IMR-90 (cell line): ENCODE measurements around the gene RAN. TPM values are rescaled to one million over a fixed set of nuclear protein-coding genes. Genes with fewer than 3 reads are reported as not detected.

Experiments used
- ATAC-seq: fragments of 200-7000 bp; cut with Tn5 transposase; 2 replicates; pipeline ENCODE4 v1.9.1; 2020; ENCODE audit warnings: low read depth, mild to moderate bottlenecking, moderate library complexity
- BruUV-seq: library from RNA; stranded (reverse); fragments of 400-500 nt; replicated peaks from 2 replicates; lab custom pipeline; 2021; lab: Mats Ljungman, UMichigan
- CTCF ChIA-PET: fragments of 300-600 bp; formaldehyde crosslinking; extraction: SDS; loops from one replicate; lab custom pipeline; 2021; ENCODE audit warnings: antibody characterized with exemption; lab: Yijun Ruan, JAX
- POLR2A ChIA-PET: fragments of 300-600 bp; sonication (Branson Sonifier 250); formaldehyde crosslinking; loops from one replicate; lab custom pipeline; 2022; ENCODE audit warnings: antibody characterized with exemption; ENCODE audit not compliant: unreplicated experiment; lab: Charles Lee
- DNase-seq: peaks from one replicate; pipeline ENCODE4 v3.0.0; 2013
- H2AFZ ChIP-seq: replicated peaks from 2 replicates; pipeline ENCODE3; 2013; ENCODE audit warnings: low read length, mild to moderate bottlenecking; ENCODE audit not compliant: poor library complexity
- H2AK5ac ChIP-seq: 2 replicates; pipeline ENCODE4 v1.6.1; 2013; ENCODE audit warnings: low read depth, low read length, inconsistent platforms
- H2AK9ac ChIP-seq: replicated peaks from 2 replicates; pipeline ENCODE3; 2013; ENCODE audit warnings: mild to moderate bottlenecking, low read depth, low read length, moderate library complexity; ENCODE audit not compliant: poor library complexity
- H2BK120ac ChIP-seq: 2 replicates; pipeline ENCODE4 v1.6.1; 2013; ENCODE audit warnings: low read depth, low read length, inconsistent platforms
- H2BK15ac ChIP-seq: 3 replicates; pipeline ENCODE4 v1.6.1; 2013; ENCODE audit warnings: low read depth, low read length, inconsistent platforms
- H2BK20ac ChIP-seq: 2 replicates; pipeline ENCODE4 v1.6.1; 2013; ENCODE audit warnings: low read depth, mild to moderate bottlenecking, inconsistent platforms, low read length, moderate library complexity
- H2BK5ac ChIP-seq: 2 replicates; pipeline ENCODE4 v1.6.1; 2013; ENCODE audit warnings: mild to moderate bottlenecking, low read depth, low read length, inconsistent platforms; ENCODE audit not compliant: poor library complexity, severe bottlenecking
- H3K14ac ChIP-seq: replicated peaks from 2 replicates; pipeline ENCODE4 v1.6.1; 2013; ENCODE audit warnings: low read depth, low read length, inconsistent platforms
- H3K18ac ChIP-seq: 2 replicates; pipeline ENCODE4 v1.6.1; 2013; ENCODE audit warnings: low read depth, low read length, control low read depth
- H3K23ac ChIP-seq: 2 replicates; pipeline ENCODE4 v1.6.1; 2013; ENCODE audit warnings: low read depth, low read length, inconsistent platforms
- H3K27ac ChIP-seq: 2 replicates; pipeline ENCODE4 v1.5.1; 2013; ENCODE audit warnings: mild to moderate bottlenecking, control low read depth, low read length; ENCODE audit not compliant: insufficient read depth
- H3K27me3 ChIP-seq: 2 replicates; pipeline ENCODE4 v1.6.1; 2013; ENCODE audit warnings: low read length; ENCODE audit not compliant: control insufficient read depth, insufficient read depth
- H3K36me3 ChIP-seq: 2 replicates; pipeline ENCODE4 v1.6.1; 2013; ENCODE audit warnings: low read length, mixed read lengths; ENCODE audit not compliant: control insufficient read depth, insufficient read depth
- H3K4ac ChIP-seq: 2 replicates; pipeline ENCODE4 v1.6.1; 2013; ENCODE audit warnings: low read depth, low read length, inconsistent platforms
- H3K4me1 ChIP-seq: 2 replicates; pipeline ENCODE4 v1.6.1; 2013; ENCODE audit warnings: low read length, mixed read lengths; ENCODE audit not compliant: control insufficient read depth, insufficient read depth
- H3K4me2 ChIP-seq: 2 replicates; pipeline ENCODE4 v1.6.1; 2013; ENCODE audit warnings: low read depth, mild to moderate bottlenecking, control low read depth, low read length, moderate library complexity
- H3K4me3 ChIP-seq: 2 replicates; pipeline ENCODE4 v1.5.1; 2013; ENCODE audit warnings: low read depth, mild to moderate bottlenecking, control low read depth, low read length, moderate library complexity; ENCODE audit not compliant: insufficient read depth
- H3K56ac ChIP-seq: 2 replicates; pipeline ENCODE4 v1.6.1; 2013; ENCODE audit warnings: low read length, inconsistent platforms; ENCODE audit not compliant: insufficient read depth; ENCODE audit errors: extremely low read depth
- H3K79me1 ChIP-seq, 2 experiments: 2 replicates each; pipeline ENCODE4 v1.6.1; 2013; ENCODE audit warnings: low read length in 2 of 2, inconsistent platforms in 1 of 2, low read depth in 1 of 2
- H3K9ac ChIP-seq: 2 replicates; pipeline ENCODE4 v1.6.1; 2013; ENCODE audit warnings: low read depth, low read length, control low read depth
- H3K9me1 ChIP-seq: 2 replicates; pipeline ENCODE4 v1.6.1; 2013; ENCODE audit warnings: low read length, inconsistent platforms; ENCODE audit not compliant: insufficient read depth
- H3K9me3 ChIP-seq: 2 replicates; pipeline ENCODE4 v1.6.1; 2013; ENCODE audit warnings: low read length; ENCODE audit not compliant: control insufficient read depth, insufficient read depth
- H4K20me1 ChIP-seq: 2 replicates; pipeline ENCODE4 v1.6.1; 2013; ENCODE audit warnings: low read length, inconsistent platforms; ENCODE audit not compliant: insufficient read depth
- H4K5ac ChIP-seq: 2 replicates; pipeline ENCODE4 v1.6.1; 2013; ENCODE audit warnings: mild to moderate bottlenecking, low read depth, low read length, control low read depth
- H4K8ac ChIP-seq, 2 experiments: 2 replicates each; pipeline ENCODE4 v1.6.1; 2013; ENCODE audit warnings: low read depth in 2 of 2, low read length in 2 of 2, control low read depth in 1 of 2, inconsistent platforms in 1 of 2
- H4K91ac ChIP-seq: 2 replicates; pipeline ENCODE4 v1.6.1; 2013; ENCODE audit warnings: low read depth, low read length, inconsistent platforms; ENCODE audit not compliant: insufficient read depth
- BHLHE40 ChIP-seq: fragments of 150-350 bp; IDR thresholded peaks from 2 replicates; pipeline ENCODE4 v1.6.1; 2016; ENCODE audit warnings: mild to moderate bottlenecking, low read depth, low read length
- CHD1 ChIP-seq: IDR thresholded peaks from 2 replicates; pipeline ENCODE4 v1.6.1; 2012; ENCODE audit warnings: low read depth, low read length, improper control_type of control experiment
- FOS ChIP-seq: fragments of 150-350 bp; IDR thresholded peaks from 2 replicates; pipeline ENCODE4 v1.6.1; 2016; ENCODE audit warnings: low read depth, low read length
- MAZ ChIP-seq: IDR thresholded peaks from 2 replicates; pipeline ENCODE4 v1.6.1; 2012; ENCODE audit warnings: low read depth, mild to moderate bottlenecking, low read length, improper control_type of control experiment, moderate library complexity, borderline replicate concordance
- MXI1 ChIP-seq: IDR thresholded peaks from 2 replicates; pipeline ENCODE4 v1.6.1; 2012; ENCODE audit warnings: low read depth, mild to moderate bottlenecking, low read length, moderate library complexity, borderline replicate concordance
- POLR2A ChIP-seq: IDR thresholded peaks from 2 replicates; pipeline ENCODE4 v1.6.1; 2012; ENCODE audit warnings: mild to moderate bottlenecking, low read depth, low read length
- RAD21 ChIP-seq: IDR thresholded peaks from 2 replicates; pipeline ENCODE4 v1.6.1; 2012; ENCODE audit warnings: low read length, improper control_type of control experiment
- RCOR1 ChIP-seq: IDR thresholded peaks from 2 replicates; pipeline ENCODE4 v1.6.1; 2012; ENCODE audit warnings: mild to moderate bottlenecking, low read length, improper control_type of control experiment; ENCODE audit not compliant: insufficient replicate concordance
- RFX5 ChIP-seq: IDR thresholded peaks from 2 replicates; pipeline ENCODE4 v1.8.0; 2012; ENCODE audit warnings: low read depth, mild to moderate bottlenecking, low read length, moderate library complexity
- SMC3 ChIP-seq: fragments of 150-350 bp; IDR thresholded peaks from 2 replicates; pipeline ENCODE4 v1.6.1; 2016; ENCODE audit warnings: low read depth, mild to moderate bottlenecking, antibody characterized with exemption, low read length, moderate library complexity
- dilution Hi-C: fragments of 300-500 bp; cut with HindIII; formaldehyde crosslinking; loops from one replicate; pipeline ENCODE4 v1.14.3; 2018; ENCODE audit warnings: low sequenced_read_pairs; ENCODE audit not compliant: unreplicated experiment
- in situ Hi-C: fragments of 300-500 bp; cut with MboI; formaldehyde crosslinking; loops from 3 replicates; pipeline ENCODE4 v1.14.3; 2019; ENCODE audit warnings: low sequenced_read_pairs, inconsistent platforms, mixed read lengths
- intact Hi-C: fragments of 100-400 bp; cut with micrococcal nuclease; formaldehyde crosslinking; loops from 2 replicates; pipeline ENCODE4 v1.10.0; 2022
- polyA plus RNA-seq, 3 experiments: library from polyadenylated mRNA; depleted of rRNA; stranded (reverse); fragments of >200 nt; gene quantifications; 2 replicates each; pipeline ENCODE4 v1.2.3, GENCODE V29; 2012; ENCODE audit warnings: low replicate concordance in 1 of 3
- total RNA-seq: library from RNA; depleted of rRNA; stranded (reverse); fragments of >200 nt; gene quantifications from 2 replicates; pipeline ENCODE4 v1.2.3, GENCODE V29; 2012
- TF ChIP-seq, protein P1 (sequence below): conservative IDR thresholded peaks from 2 replicates; pipeline ENCODE4 v1.5.1; 2012; ENCODE audit warnings: mild to moderate bottlenecking, low read depth, low read length, improper control_type of control experiment
- TF ChIP-seq, protein P2 (sequence below): fragments of 150-350 bp; IDR thresholded peaks from 2 replicates; pipeline ENCODE4 v1.6.1; 2016; ENCODE audit warnings: low read depth, mild to moderate bottlenecking, low read length, moderate library complexity, borderline replicate concordance
- TF ChIP-seq, protein P3 (sequence below): fragments of 150-350 bp; IDR thresholded peaks from 2 replicates; pipeline ENCODE4 v1.6.1; 2017; ENCODE audit warnings: mild to moderate bottlenecking, antibody characterized with exemption, low read length, low read depth

Gene RAN
- total and polyA plus RNA-seq, 2 of the 4 experiments (the other 2 are of a cell fraction): 910 to 984 TPM

DNA sequence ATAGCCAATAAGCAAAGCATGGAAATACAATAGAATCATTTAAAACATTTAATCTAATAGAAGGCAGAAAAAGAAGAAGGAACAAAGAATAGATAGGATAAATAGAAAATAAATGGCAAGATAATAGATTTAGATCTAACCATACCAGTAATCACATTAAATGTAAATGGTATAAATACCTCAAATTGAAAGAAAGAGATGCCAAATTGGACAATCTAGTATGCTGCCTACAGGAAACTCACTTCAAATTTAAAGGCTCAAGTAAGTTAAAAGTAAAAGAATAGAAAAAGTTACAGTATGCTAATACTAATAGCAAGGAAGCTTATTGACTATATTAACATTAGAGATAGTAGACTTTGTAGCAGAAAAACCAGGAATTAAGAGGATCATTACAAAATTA is 40.1 kb downstream of the RAN start:
- H2AK9ac ChIP-seq: no peak overlapping the region
- H3K18ac ChIP-seq: no peak overlapping the region
- no peaks in the 10 kb centered on the region; the same call in 1 of the 2 replicates for H3K9me3 ChIP-seq
- no peak overlapping the region for H2BK5ac ChIP-seq
- BruUV-seq: no TSS peak
- H3K4ac ChIP-seq: no peak overlapping the region
- no peaks in the 10 kb centered on the region for H4K20me1 ChIP-seq
- no peak overlapping the region for H3K23ac ChIP-seq
- H3K27ac ChIP-seq: no peak overlapping the region
- peaks cover 3% of the 10 kb centered on the region for H3K27me3 ChIP-seq
- ATAC-seq (no peak), DNase-seq (no peak)
- intact Hi-C loops: no loop called here
- H2BK15ac ChIP-seq: no peak overlapping the region
- no peak overlapping the region for H3K9ac ChIP-seq
- no peak overlapping the region for H3K56ac ChIP-seq
- no peaks in the 10 kb centered on the region for H3K79me1 ChIP-seq
- TF ChIP-seq RCOR1: no peak
- TF ChIP-seq, protein P1, sequence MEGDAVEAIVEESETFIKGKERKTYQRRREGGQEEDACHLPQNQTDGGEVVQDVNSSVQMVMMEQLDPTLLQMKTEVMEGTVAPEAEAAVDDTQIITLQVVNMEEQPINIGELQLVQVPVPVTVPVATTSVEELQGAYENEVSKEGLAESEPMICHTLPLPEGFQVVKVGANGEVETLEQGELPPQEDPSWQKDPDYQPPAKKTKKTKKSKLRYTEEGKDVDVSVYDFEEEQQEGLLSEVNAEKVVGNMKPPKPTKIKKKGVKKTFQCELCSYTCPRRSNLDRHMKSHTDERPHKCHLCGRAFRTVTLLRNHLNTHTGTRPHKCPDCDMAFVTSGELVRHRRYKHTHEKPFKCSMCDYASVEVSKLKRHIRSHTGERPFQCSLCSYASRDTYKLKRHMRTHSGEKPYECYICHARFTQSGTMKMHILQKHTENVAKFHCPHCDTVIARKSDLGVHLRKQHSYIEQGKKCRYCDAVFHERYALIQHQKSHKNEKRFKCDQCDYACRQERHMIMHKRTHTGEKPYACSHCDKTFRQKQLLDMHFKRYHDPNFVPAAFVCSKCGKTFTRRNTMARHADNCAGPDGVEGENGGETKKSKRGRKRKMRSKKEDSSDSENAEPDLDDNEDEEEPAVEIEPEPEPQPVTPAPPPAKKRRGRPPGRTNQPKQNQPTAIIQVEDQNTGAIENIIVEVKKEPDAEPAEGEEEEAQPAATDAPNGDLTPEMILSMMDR: no peak
- no peak for TF ChIP-seq POLR2A
- TF ChIP-seq, protein P2, sequence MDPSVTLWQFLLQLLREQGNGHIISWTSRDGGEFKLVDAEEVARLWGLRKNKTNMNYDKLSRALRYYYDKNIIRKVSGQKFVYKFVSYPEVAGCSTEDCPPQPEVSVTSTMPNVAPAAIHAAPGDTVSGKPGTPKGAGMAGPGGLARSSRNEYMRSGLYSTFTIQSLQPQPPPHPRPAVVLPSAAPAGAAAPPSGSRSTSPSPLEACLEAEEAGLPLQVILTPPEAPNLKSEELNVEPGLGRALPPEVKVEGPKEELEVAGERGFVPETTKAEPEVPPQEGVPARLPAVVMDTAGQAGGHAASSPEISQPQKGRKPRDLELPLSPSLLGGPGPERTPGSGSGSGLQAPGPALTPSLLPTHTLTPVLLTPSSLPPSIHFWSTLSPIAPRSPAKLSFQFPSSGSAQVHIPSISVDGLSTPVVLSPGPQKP: no peak
- no peak for TF ChIP-seq SMC3
- TF ChIP-seq CHD1: no peak
- no peak for TF ChIP-seq BHLHE40
- TF ChIP-seq FOS: no peak
- no peak for TF ChIP-seq RFX5
- no peak for TF ChIP-seq MAZ
- no peak for TF ChIP-seq RAD21
- no peak for TF ChIP-seq MXI1
- TF ChIP-seq, protein P3, sequence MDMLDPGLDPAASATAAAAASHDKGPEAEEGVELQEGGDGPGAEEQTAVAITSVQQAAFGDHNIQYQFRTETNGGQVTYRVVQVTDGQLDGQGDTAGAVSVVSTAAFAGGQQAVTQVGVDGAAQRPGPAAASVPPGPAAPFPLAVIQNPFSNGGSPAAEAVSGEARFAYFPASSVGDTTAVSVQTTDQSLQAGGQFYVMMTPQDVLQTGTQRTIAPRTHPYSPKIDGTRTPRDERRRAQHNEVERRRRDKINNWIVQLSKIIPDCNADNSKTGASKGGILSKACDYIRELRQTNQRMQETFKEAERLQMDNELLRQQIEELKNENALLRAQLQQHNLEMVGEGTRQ: no peak
- no peak overlapping the region for H2AK5ac ChIP-seq
- H3K4me2 ChIP-seq: no peak overlapping the region
- H2BK120ac ChIP-seq: no peak overlapping the region
- POLR2A ChIA-PET: no interaction called here
- H4K91ac ChIP-seq: no peak overlapping the region
- dilution Hi-C loops: no loop called here
- CTCF ChIA-PET: no interaction called here
- H2AFZ ChIP-seq: no peak overlapping the region
- H3K36me3 ChIP-seq: no peaks in the 10 kb centered on the region
- no peaks in the 10 kb centered on the region for H3K9me1 ChIP-seq
- no peaks in the 10 kb centered on the region for H3K4me1 ChIP-seq
- no peak overlapping the region for H4K5ac ChIP-seq
- no peak overlapping the region for H3K4me3 ChIP-seq
- no peak overlapping the region for H4K8ac ChIP-seq
- in situ Hi-C loops: no loop called here
- H2BK20ac ChIP-seq: no peak overlapping the region
- no peak overlapping the region for H3K14ac ChIP-seq
